Activated CD4-positive, alpha-beta T cell treated with anti-CD3 and anti-CD28 coated beads for 36 hours (primary cell): Measurements from ENCODE around the gene APP. TPM values are rescaled to one million over a fixed set of nuclear protein-coding genes. Genes with fewer than 3 reads are reported as not detected.

Source experiments
- ATAC-seq: fragments of 200-7000 bp; cut with Tn5 transposase; one replicate; pipeline ENCODE4 v1.10.0; 2021; ENCODE audit warnings: mild to moderate bottlenecking, moderate library complexity
- CTCF ChIA-PET: fragments of 350-600 bp; sonication (Branson Sonifier 250); formaldehyde crosslinking; loops from one replicate; lab custom pipeline; 2021; ENCODE audit warnings: antibody characterized with exemption; lab: Charles Lee
- POLR2A ChIA-PET: fragments of 350-600 bp; sonication (Branson Sonifier 250); formaldehyde crosslinking; loops from one replicate; lab custom pipeline; 2021; ENCODE audit warnings: antibody characterized with exemption, inconsistent platforms; lab: Charles Lee
- DNase-seq: peaks from one replicate; pipeline ENCODE4 v3.0.0-alpha.2; 2020
- H3K27ac Mint-ChIP-seq: one replicate; pipeline ENCODE4 v1.8.0; 2021; ENCODE audit warnings: mixed read lengths
- H3K27me3 Mint-ChIP-seq: one replicate; pipeline ENCODE4 v1.8.0; 2021; ENCODE audit warnings: mixed read lengths
- H3K36me3 Mint-ChIP-seq: one replicate; pipeline ENCODE4 v1.8.0; 2021; ENCODE audit warnings: low read depth, mixed read lengths
- H3K4me1 Mint-ChIP-seq: one replicate; pipeline ENCODE4 v1.8.0; 2021; ENCODE audit warnings: mixed read lengths
- H3K4me3 Mint-ChIP-seq: one replicate; pipeline ENCODE4 v1.8.0; 2021; ENCODE audit warnings: mild to moderate bottlenecking, moderate library complexity, mixed read lengths
- H3K9me3 Mint-ChIP-seq: one replicate; pipeline ENCODE4 v1.8.0; 2021; ENCODE audit warnings: low read depth, mixed read lengths
- intact Hi-C, 2 experiments: fragments of 100-400 bp; cut with DNase I in 1 of 2; cut with micrococcal nuclease in 1 of 2; formaldehyde crosslinking; loops; one replicate each; pipeline versions ENCODE4 v1.14.2 to v1.15.1; 2022 to 2024; cut with DNase I, micrococcal nuclease
- total RNA-seq, 2 experiments: library from RNA; stranded (reverse); gene quantifications; one replicate each; pipeline ENCODE4 v1.2.3, GENCODE V29; 2021

The APP gene
- total RNA-seq, 2 experiments from 2014 or later, result 59.8 to 71.1 TPM

DNA sequence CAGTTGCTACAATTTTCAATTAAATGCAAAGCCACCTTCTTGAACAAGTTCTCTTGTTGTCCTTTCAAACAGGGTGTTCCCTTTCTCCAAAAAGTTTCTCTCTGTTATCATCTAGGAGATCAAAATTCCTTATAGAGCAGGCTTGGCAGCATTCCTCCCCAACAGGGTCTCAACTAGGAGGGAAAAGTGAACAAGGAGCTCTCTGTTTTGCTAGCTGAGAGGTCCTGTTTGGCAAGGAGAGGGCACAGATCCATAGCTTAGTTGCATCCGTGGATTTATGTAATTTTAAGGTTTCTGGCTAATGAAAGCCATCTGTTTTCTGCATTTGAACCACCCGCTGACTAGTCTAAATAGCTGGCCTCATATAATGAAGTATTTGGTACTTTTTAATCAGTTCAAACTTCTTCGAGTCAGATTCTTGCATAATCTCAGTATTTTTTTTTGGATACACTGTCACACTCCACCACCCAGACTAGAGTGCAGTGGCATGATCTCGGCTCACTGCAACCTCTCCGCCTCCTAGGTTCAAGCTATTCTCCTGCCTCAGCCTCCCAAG is 54.0 kb downstream of the APP start:
- DNase-seq, result no peak
- CTCF ChIA-PET, result no interaction called here
- intact Hi-C loops, result no loop called here
- no peak for ATAC-seq
- no peak overlapping the region for H3K27ac Mint-ChIP-seq
- no peak overlapping the region for H3K4me3 Mint-ChIP-seq
- H3K4me1 Mint-ChIP-seq, result peaks cover 30% of the 10 kb centered on the region
- no peaks in the 10 kb centered on the region for H3K9me3 Mint-ChIP-seq
- H3K27me3 Mint-ChIP-seq, result no peaks in the 10 kb centered on the region
- POLR2A ChIA-PET, result no interaction called here
- peaks cover 3% of the 10 kb centered on the region for H3K36me3 Mint-ChIP-seq

DNA sequence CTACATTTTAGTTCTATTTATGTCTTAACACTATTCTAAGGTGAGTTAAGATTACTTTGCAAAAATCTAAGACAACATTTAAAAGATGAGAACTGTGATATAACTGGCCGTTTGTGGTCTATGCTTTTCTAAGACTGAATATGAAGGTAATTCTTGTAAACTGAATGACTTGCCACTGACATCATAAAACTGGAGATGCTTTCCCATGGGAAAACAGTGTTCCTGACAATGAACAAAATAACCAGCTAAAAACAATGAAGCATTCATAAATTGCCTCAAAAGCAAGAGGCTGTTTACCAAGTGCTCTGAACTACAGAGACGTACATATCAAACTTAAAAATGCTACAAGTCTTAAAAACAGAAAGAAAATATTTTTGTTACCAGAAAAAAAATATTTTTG is 54.7 kb downstream of the APP start:
- CTCF ChIA-PET, result no interaction called here
- H3K9me3 Mint-ChIP-seq, result no peaks in the 10 kb centered on the region
- peaks cover 7% of the 10 kb centered on the region for H3K36me3 Mint-ChIP-seq
- no peak overlapping the region for H3K27ac Mint-ChIP-seq
- peaks cover 30% of the 10 kb centered on the region for H3K4me1 Mint-ChIP-seq
- POLR2A ChIA-PET, result interaction anchor here (0.7 kb wide), 1 partner anchor 424 kb away, joined by 3 read pairs; no protein-coding TSS in a partner anchor
- H3K27me3 Mint-ChIP-seq, result no peaks in the 10 kb centered on the region
- H3K4me3 Mint-ChIP-seq, result no peak overlapping the region
- intact Hi-C loops, result no loop called here
- DNase-seq (no peak), ATAC-seq (no peak)

DNA sequence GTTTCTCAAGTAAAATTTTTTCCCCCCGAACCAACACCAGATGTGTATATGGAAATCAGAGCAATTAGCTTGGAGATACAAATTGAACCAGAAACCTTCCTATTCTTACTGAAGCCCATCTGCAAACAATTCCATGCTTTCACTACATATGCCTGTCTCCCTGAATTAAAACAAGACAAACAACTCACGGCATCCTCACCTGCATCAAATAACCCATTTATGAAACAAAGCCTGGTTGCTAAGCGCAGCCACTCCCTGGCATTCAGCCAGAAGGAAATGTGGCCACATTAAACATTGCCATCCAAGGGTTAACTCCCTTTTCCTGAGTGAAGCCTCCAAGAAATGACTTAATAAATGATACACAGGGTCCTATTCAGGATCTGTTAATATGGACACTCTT is 55.3 kb downstream of the APP start:
- Mint-ChIP-seq H3K4me3 (no peak overlapping the region), H3K4me1 (peaks cover 30% of the 10 kb centered on the region), H3K27me3 (no peaks in the 10 kb centered on the region), H3K9me3 (no peaks in the 10 kb centered on the region), H3K27ac (no peak overlapping the region), H3K36me3 (peaks cover 9% of the 10 kb centered on the region)
- DNase-seq, result no peak
- ChIA-PET CTCF (no interaction called here), POLR2A (no interaction called here)
- ATAC-seq, result no peak
- intact Hi-C loops, result no loop called here

DNA sequence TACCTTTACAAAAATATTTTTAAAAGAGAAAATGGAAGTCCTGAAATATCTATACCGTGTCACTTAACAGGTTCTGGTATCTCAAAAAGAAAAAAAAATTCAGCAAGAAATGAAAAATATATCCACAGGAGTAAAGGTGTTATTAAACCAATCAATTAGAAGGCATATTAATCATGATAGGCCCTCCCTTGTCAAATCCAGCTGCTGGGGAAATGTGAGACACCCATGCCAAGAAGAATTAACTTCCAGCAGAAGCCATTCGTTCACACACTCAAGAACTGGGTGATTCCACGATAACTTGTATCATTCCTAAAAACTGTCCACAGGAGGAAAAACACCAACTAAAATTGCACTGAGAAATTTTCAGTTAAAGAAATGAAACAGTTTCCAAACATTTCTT is 57.6 kb downstream of the APP start:
- no peaks in the 10 kb centered on the region for H3K27me3 Mint-ChIP-seq
- H3K36me3 Mint-ChIP-seq, result peaks cover 21% of the 10 kb centered on the region
- H3K4me1 Mint-ChIP-seq, result peaks cover 25% of the 10 kb centered on the region
- no peak overlapping the region for H3K4me3 Mint-ChIP-seq
- ChIA-PET CTCF (no interaction called here), POLR2A (interaction anchor here (0.7 kb wide), 1 partner anchor 322 kb away, joined by 3 read pairs; no protein-coding TSS in a partner anchor)
- DNase-seq (no peak), ATAC-seq (no peak)
- no peak overlapping the region for H3K27ac Mint-ChIP-seq
- no peaks in the 10 kb centered on the region for H3K9me3 Mint-ChIP-seq
- intact Hi-C loops, result no loop called here

DNA sequence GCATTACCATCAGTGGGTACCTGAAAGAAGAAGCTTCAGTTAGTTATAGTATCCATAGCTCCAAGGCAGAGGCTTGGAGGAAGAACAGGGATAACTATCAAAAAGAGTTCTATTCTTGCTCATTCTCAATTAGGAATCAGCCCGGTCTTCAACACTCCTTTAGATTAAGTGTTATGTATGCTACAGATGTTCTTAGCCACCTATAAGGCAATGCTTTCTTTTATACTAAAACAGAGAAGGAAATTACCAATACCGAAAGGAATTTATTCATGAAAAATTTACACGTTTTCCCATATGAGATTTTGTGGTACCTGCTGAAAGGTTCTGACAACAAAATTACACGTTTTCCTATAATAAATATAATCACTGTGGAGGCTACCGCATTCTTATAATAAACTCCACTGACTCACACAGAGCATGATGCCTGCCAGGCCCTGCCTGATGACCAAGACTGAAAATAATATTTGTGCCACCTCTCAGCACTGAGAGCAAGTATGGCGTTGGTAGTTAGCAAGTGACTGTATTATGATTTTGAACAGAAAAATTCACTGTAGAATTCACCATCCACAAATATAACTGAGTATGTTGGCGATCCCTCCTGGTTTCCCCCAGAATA is 58.3 kb downstream of the APP start:
- no peaks in the 10 kb centered on the region for H3K9me3 Mint-ChIP-seq
- CTCF ChIA-PET, result no interaction called here
- H3K4me1 Mint-ChIP-seq, result peaks cover 25% of the 10 kb centered on the region
- no peak overlapping the region for H3K27ac Mint-ChIP-seq
- DNase-seq, result peak; percentile 19
- H3K4me3 Mint-ChIP-seq, result no peak overlapping the region
- H3K36me3 Mint-ChIP-seq, result peaks cover 22% of the 10 kb centered on the region
- peak; percentile 91 for ATAC-seq
- POLR2A ChIA-PET, result interaction anchor here (0.7 kb wide), 1 partner anchor 321 kb away, joined by 3 read pairs; no protein-coding TSS in a partner anchor
- no peaks in the 10 kb centered on the region for H3K27me3 Mint-ChIP-seq
- intact Hi-C loops, result no loop called here

DNA sequence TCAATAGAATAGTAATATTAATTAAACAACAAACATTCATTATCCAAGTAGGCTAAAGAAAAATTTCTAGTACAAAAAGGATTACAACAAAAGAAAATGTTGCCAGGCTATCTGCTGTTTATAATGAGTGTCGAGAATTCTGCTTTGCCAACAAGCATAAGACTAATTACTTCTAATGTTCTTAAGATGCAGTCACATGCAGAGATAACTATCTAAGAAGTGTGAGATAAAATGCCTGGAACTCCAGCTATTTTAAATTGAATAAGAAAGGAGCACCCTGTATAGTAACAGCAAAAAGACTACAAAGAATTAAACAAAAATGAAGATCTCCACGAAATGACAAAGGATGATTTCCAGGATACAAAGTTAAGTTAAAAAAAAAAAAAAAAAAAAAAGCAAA is 59.9 kb downstream of the APP start:
- DNase-seq (no peak), ATAC-seq (no peak)
- intact Hi-C loops, result no loop called here
- Mint-ChIP-seq H3K27me3 (no peaks in the 10 kb centered on the region), H3K4me3 (no peak overlapping the region), H3K9me3 (no peaks in the 10 kb centered on the region), H3K27ac (no peak overlapping the region), H3K4me1 (peaks cover 16% of the 10 kb centered on the region), H3K36me3 (peaks cover 31% of the 10 kb centered on the region)
- POLR2A ChIA-PET, result no interaction called here
- CTCF ChIA-PET, result interaction anchor here (0.6 to 1.5 kb wide), 2 partner anchors 58 to 85 kb away, joined by 3 read pairs; no protein-coding TSS in a partner anchor

DNA sequence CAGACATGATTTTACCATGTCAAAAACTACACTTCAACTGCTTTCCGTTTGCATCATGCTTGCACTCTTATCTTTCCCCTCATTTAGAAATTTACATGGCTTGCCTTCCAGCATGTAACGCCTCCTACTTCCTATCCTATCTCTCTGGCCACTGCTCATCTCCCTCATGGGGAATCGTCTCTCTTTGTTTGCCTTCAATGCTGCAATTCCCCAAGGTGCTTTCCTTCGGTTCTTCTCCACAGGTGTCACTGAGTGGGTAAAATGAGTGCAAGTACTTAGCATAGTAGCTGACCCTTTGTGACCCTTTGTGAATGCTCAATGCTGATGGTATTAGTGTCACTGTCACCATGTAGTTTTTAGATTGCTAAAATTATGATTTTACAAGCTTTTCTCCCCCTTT is 63.1 kb downstream of the APP start:
- Mint-ChIP-seq H3K27me3 (no peaks in the 10 kb centered on the region), H3K27ac (no peak overlapping the region), H3K9me3 (peaks cover 3% of the 10 kb centered on the region), H3K4me3 (no peak overlapping the region), H3K4me1 (peaks cover 5% of the 10 kb centered on the region), H3K36me3 (peaks cover 50% of the 10 kb centered on the region)
- ATAC-seq (no peak), DNase-seq (no peak)
- ChIA-PET CTCF (no interaction called here), POLR2A (no interaction called here)
- intact Hi-C loops, result no loop called here

DNA sequence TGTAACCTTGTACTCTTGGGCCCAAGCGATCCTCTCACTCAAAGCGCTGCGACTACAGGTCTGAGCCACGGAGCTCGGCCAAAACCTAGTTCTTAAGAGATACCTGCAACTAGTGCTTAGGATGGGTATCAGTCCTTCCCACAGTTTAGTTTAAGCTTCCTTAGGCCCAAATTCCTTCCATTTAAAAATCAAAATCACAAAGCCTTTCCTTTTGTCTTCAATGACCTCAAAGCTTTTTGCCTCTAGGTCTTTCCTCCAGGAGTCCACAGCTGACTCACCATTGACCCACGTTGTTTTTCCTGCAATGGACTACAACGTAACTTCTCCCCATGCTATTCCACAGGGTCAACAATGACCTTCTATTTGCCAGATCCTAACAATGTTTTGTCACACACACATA is 64.0 kb downstream of the APP start:
- intact Hi-C loops, result no loop called here
- Mint-ChIP-seq H3K9me3 (peaks cover 3% of the 10 kb centered on the region), H3K4me3 (no peak overlapping the region), H3K27ac (no peak overlapping the region), H3K36me3 (peaks cover 50% of the 10 kb centered on the region), H3K27me3 (no peaks in the 10 kb centered on the region), H3K4me1 (no peaks in the 10 kb centered on the region)
- ChIA-PET CTCF (no interaction called here), POLR2A (no interaction called here)
- ATAC-seq (no peak), DNase-seq (no peak)

DNA sequence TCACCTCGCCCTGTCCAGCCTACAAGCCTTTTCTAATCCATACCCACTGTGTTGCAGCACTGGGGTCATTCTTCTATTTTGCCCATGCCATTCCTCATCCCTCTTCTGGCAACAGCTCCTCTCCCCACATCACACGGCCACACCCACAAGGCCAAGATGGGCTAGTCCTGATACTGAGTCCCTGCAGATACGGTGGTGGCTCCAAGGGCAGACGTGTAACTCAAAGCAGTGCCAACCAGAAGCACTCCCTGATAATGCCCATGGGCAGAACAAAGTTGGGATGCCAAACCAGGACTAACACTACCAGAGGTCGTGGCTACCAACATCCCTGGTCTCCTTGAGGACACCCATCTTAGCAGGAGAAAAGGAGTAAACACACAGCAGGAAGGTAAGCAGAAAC is 64.8 kb downstream of the APP start:
- CTCF ChIA-PET, result interaction anchor here (0.6 kb wide), 1 partner anchor 734 kb away, joined by 3 read pairs; no protein-coding TSS in a partner anchor
- intact Hi-C loops, result no loop called here

DNA sequence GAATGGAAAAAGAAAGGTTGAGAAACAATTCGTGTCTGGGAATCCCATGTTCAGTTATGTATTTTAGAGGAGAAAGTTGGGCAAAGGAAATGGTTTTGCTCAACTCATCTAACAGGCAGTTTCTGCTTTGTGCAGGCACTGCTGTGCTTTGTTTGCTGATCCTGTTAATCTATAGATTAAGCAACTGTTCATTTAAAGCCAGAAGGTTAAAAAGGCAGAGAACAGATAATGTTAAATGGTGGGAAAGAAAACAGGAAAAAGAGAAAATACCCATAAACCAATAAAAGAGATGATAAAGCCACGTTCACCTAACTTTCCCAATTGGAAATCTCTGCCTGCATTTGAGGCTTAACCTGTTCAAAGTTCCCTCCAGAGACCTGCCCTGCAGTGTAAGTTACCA is 70.0 kb downstream of the APP start:
- CTCF ChIA-PET, result no interaction called here
- intact Hi-C loops, result no loop called here

More for the DNA sequence above, 64.8 kb downstream of the APP start:
- POLR2A ChIA-PET, result no interaction called here
- Mint-ChIP-seq H3K27me3 (no peaks in the 10 kb centered on the region), H3K4me1 (no peaks in the 10 kb centered on the region), H3K36me3 (peaks cover 45% of the 10 kb centered on the region), H3K9me3 (peaks cover 3% of the 10 kb centered on the region), H3K4me3 (no peak overlapping the region), H3K27ac (no peak overlapping the region)
- ATAC-seq (no peak), DNase-seq (no peak)

DNA sequence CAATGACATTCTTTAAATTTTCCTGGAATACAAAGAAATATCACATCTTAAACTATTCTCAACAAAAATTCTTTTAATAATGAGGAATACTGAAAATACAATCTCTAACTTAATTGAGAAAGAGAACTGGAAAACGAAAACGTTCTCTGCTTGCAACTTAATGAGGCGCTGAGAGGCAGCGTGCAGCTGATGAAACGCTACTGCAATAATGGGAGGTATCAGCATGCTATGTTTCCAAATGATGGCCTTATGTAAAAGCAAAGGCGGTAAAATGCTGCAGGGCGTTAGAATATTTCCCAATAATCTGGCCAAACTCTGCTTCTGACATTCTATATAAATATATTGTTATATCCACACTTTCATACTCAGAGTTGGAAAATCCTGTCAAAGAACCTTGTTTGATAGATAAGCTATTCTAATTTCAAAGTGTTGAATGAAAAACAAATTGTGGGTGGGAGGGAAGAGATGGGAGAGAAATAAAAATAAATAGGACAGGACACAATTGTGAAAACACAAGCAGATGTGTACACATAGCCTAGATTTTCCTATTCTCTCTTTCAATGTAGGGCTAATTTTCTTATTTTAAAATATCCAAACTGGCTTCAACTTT is 70.9 kb downstream of the APP start:
- POLR2A ChIA-PET, result no interaction called here
- Mint-ChIP-seq H3K36me3 (peaks cover 17% of the 10 kb centered on the region), H3K4me3 (no peak overlapping the region), H3K4me1 (no peaks in the 10 kb centered on the region), H3K27me3 (no peaks in the 10 kb centered on the region), H3K27ac (no peak overlapping the region), H3K9me3 (peaks cover 3% of the 10 kb centered on the region)
- CTCF ChIA-PET, result interaction anchor here (0.8 kb wide), 1 partner anchor 9 kb away, joined by 3 read pairs; no protein-coding TSS in a partner anchor
- ATAC-seq, result no peak
- no peak for DNase-seq
- intact Hi-C loops, result no loop called here

More for the DNA sequence above, 70.0 kb downstream of the APP start:
- ATAC-seq (no peak), DNase-seq (no peak)
- Mint-ChIP-seq H3K4me3 (no peak overlapping the region), H3K4me1 (no peaks in the 10 kb centered on the region), H3K27me3 (no peaks in the 10 kb centered on the region), H3K27ac (no peak overlapping the region), H3K9me3 (peaks cover 3% of the 10 kb centered on the region), H3K36me3 (peaks cover 20% of the 10 kb centered on the region)
- POLR2A ChIA-PET, result no interaction called here
